HCT116 (cell line): Measurements from ENCODE around the gene RARB. TPM values are rescaled to one million over a fixed set of nuclear protein-coding genes. Genes with fewer than 3 reads are reported as not detected.

ENCODE experiments used
- ATAC-seq: fragments of 200-7000 bp; cut with Tn5 transposase; 2 replicates; pipeline ENCODE4 v1.9.1; 2020; ENCODE audit warnings: mild to moderate bottlenecking, moderate library complexity
- BruUV-seq: library from RNA; stranded (reverse); fragments of 400-500 nt; replicated peaks from 2 replicates; lab custom pipeline; 2021; lab: Mats Ljungman, UMichigan
- CTCF ChIA-PET: fragments of 300-600 bp; sonication (Branson Sonifier 250); formaldehyde crosslinking; loops from one replicate; lab custom pipeline; 2021; ENCODE audit warnings: antibody characterized with exemption; lab: Charles Lee
- POLR2A ChIA-PET: fragments of 300-600, 350-600 bp; sonication (Branson Sonifier 250); formaldehyde crosslinking; loops from one replicate; lab custom pipeline; 2021; ENCODE audit warnings: antibody characterized with exemption; lab: Charles Lee
- RAD21 ChIA-PET, 2 experiments: fragments of 300-600 bp; sonication (Branson Sonifier 250); formaldehyde crosslinking; loops; one replicate each; lab custom pipeline; 2023; ENCODE audit warnings: low total read pairs in 2 of 2; ENCODE audit not compliant: uncharacterized antibody in 2 of 2, unreplicated experiment in 2 of 2, low non-redundant PET in 1 of 2; lab: Charles Lee
- DNase-seq: peaks from one replicate; pipeline ENCODE4 v3.0.0-alpha.2; 2010; ENCODE audit warnings: low read depth, low spot score
- H2AFZ ChIP-seq: fragments of 200-600 bp; shearing (Covaris generic), sonication (generic); 2 replicates; pipeline ENCODE4 v1.6.1; 2017; ENCODE audit warnings: low read depth, mixed run types, mixed read lengths, antibody characterized with exemption, low read length; ENCODE audit not compliant: poor library complexity, severe bottlenecking
- H3K27ac ChIP-seq: 2 replicates; pipeline ENCODE4 v1.5.1; 2012; ENCODE audit warnings: low read depth, low read length
- H3K27me3 ChIP-seq: fragments of 200-600 bp; sonication (generic); 2 replicates; pipeline ENCODE4 v1.6.1; 2016; ENCODE audit warnings: mixed run types, low read length, mixed read lengths; ENCODE audit not compliant: insufficient read depth
- H3K36me3 ChIP-seq, 2 experiments: fragments of 200-500 bp in 1 of 2; fragments of 200-600 bp in 1 of 2; sonication (Bioruptor generic) in 1 of 2; sonication (generic) in 1 of 2; 2 replicates each; pipeline versions ENCODE4 v1.5.1 to v1.6.1; 2014 to 2016; ENCODE audit warnings: low read length in 2 of 2, inconsistent platforms in 1 of 2, mixed read lengths in 1 of 2, mixed run types in 1 of 2; ENCODE audit not compliant: insufficient read depth in 2 of 2, control insufficient read depth in 1 of 2
- H3K4me1 ChIP-seq, 2 experiments: fragments of 200-600 bp in 1 of 2; sonication (generic) in 1 of 2; 2 replicates each; pipeline versions ENCODE4 v1.5.1 to v1.6.1; 2012 to 2017; ENCODE audit warnings: low read length in 2 of 2, inconsistent platforms in 1 of 2, mild to moderate bottlenecking in 1 of 2, mixed read lengths in 1 of 2, mixed run types in 1 of 2, moderate library complexity in 1 of 2; ENCODE audit not compliant: insufficient read depth in 2 of 2, control insufficient read depth in 1 of 2
- H3K4me2 ChIP-seq: fragments of 200-600 bp; sonication (generic); 2 replicates; pipeline ENCODE4 v1.6.1; 2017; ENCODE audit warnings: mixed run types, low read length, mixed read lengths
- H3K4me3 ChIP-seq, 2 experiments: fragments of 200-600 bp in 1 of 2; sonication (generic) in 1 of 2; replicated peaks in 1 of 2; 2 replicates each; pipeline ENCODE4 v1.5.1; 2011 to 2016; ENCODE audit warnings: low read length in 2 of 2, control low read depth in 1 of 2, low read depth in 1 of 2, mild to moderate bottlenecking in 1 of 2, mixed read lengths in 1 of 2, mixed run types in 1 of 2
- H3K79me2 ChIP-seq: fragments of 200-600 bp; sonication (generic); 2 replicates; pipeline ENCODE4 v1.6.1; 2017; ENCODE audit warnings: mild to moderate bottlenecking, mixed run types, low read length, moderate library complexity, mixed read lengths; ENCODE audit not compliant: insufficient read depth
- H3K9ac ChIP-seq: fragments of 200-600 bp; sonication (generic); 2 replicates; pipeline ENCODE4 v1.6.1; 2016; ENCODE audit warnings: low read length, mixed read lengths
- H3K9me2 ChIP-seq: fragments of 200-600 bp; sonication (generic), shearing (Covaris generic); 2 replicates; pipeline ENCODE4 v1.6.1; 2017; ENCODE audit warnings: mixed run types, mild to moderate bottlenecking, moderate library complexity; ENCODE audit not compliant: insufficient read depth
- H3K9me3 ChIP-seq, 2 experiments: fragments of 200-500 bp in 1 of 2; fragments of 200-600 bp in 1 of 2; sonication (Bioruptor generic) in 1 of 2; sonication (generic) in 1 of 2; 2 replicates each; pipeline ENCODE4 v1.6.1; 2014 to 2017; ENCODE audit warnings: low read length in 2 of 2, mixed read lengths in 2 of 2, inconsistent platforms in 1 of 2, low read depth in 1 of 2, mild to moderate bottlenecking in 1 of 2, mixed run types in 1 of 2, moderate library complexity in 1 of 2; ENCODE audit not compliant: control insufficient read depth in 1 of 2, insufficient read depth in 1 of 2
- H4K20me1 ChIP-seq: fragments of 200-600 bp; sonication (generic), shearing (Covaris generic); 2 replicates; pipeline ENCODE4 v1.6.1; 2017; ENCODE audit warnings: mixed run types, mild to moderate bottlenecking, moderate library complexity; ENCODE audit not compliant: insufficient read depth
- ATF3 ChIP-seq: IDR thresholded peaks from 2 replicates; pipeline ENCODE4 v1.6.1; 2012
- CBX3 ChIP-seq: IDR thresholded peaks from 2 replicates; pipeline ENCODE4 v1.6.1; 2012; ENCODE audit warnings: low read depth
- EZH2 ChIP-seq: fragments of 200-600 bp; sonication (generic); IDR thresholded peaks from 2 replicates; pipeline ENCODE4 v1.6.1; 2017; ENCODE audit warnings: antibody characterized with exemption, mixed run types
- EZH2phosphoT487 ChIP-seq: fragments of 200-600 bp; IDR thresholded peaks from 2 replicates; pipeline ENCODE4 v1.6.1; 2018; ENCODE audit warnings: antibody characterized with exemption, borderline replicate concordance
- POLR2AphosphoS5 ChIP-seq: IDR thresholded peaks from 2 replicates; pipeline ENCODE4 v1.6.1; 2011; ENCODE audit warnings: mild to moderate bottlenecking, low read depth, low read length, moderate library complexity
- REST ChIP-seq: IDR thresholded peaks from 2 replicates; pipeline ENCODE4 v1.6.1; 2012; ENCODE audit warnings: low read depth
- TCF7L2 ChIP-seq: IDR thresholded peaks from 2 replicates; pipeline ENCODE4 v1.7.0; 2011; ENCODE audit warnings: borderline replicate concordance, inconsistent platforms; ENCODE audit not compliant: insufficient read depth, insufficient read length; ENCODE audit errors: extremely low read depth
- ZFX ChIP-seq: fragments of 450-650 bp; IDR thresholded peaks from 2 replicates; pipeline ENCODE4 v1.6.1; 2017
- intact Hi-C: fragments of 100-400 bp; cut with micrococcal nuclease; formaldehyde crosslinking; loops from 2 replicates; pipeline ENCODE4 v1.10.0; 2022
- total RNA-seq: library from RNA; stranded (reverse); gene quantifications from one replicate; pipeline ENCODE4 v1.2.1, GENCODE V29; 2021; ENCODE audit not compliant: unreplicated experiment

RARB gene
- total RNA-seq, 1 experiment from 2014 or later = not detected

- H3K4me3 ChIP-seq = no peak overlapping the region
- H4K20me1 ChIP-seq = no peaks in the 10 kb centered on the region
- BruUV-seq = no TSS peak
- no peaks in the 10 kb centered on the region for H3K4me1 ChIP-seq
- TF ChIP-seq REST (no peak), CBX3 (no peak), TCF7L2 (no peak), EZH2phosphoT487 (no peak), POLR2AphosphoS5 (no peak), EZH2 (no peak), ZFX (no peak), ATF3 (no peak)
- no peaks in the 10 kb centered on the region for H3K9me3 ChIP-seq
- H3K4me2 ChIP-seq = no peak overlapping the region
- DNase-seq (no peak), ATAC-seq (no peak)
- H3K27me3 ChIP-seq = peaks cover 19% of the 10 kb centered on the region; the same call in 1 of the 2 replicates
- POLR2A ChIA-PET = no interaction called here
- H3K9ac ChIP-seq = no peak overlapping the region
- no peak overlapping the region for H2AFZ ChIP-seq
- H3K27ac ChIP-seq = no peak overlapping the region
- H3K79me2 ChIP-seq = no peaks in the 10 kb centered on the region
- CTCF ChIA-PET = no interaction called here
- H3K36me3 ChIP-seq = no peaks in the 10 kb centered on the region
- RAD21 ChIA-PET = no interaction called here
- H3K9me2 ChIP-seq = no peaks in the 10 kb centered on the region
- intact Hi-C loops = no loop called here
Observed at GRCh38 chr3:25495726-25496253, 67.7 kb downstream of the RARB start.
